Right lobe of liver (tissue), 6 donors: Measurements from ENCODE around the gene RINL. TPM values are rescaled to one million over a fixed set of nuclear protein-coding genes. Genes with fewer than 3 reads are reported as not detected.

Experiments used
- ATAC-seq, 4 donors: fragments of 200-7000 bp; cut with Tn5 transposase; one replicate each; pipeline ENCODE4 v1.9.1; 2020; ENCODE audit warnings: mild to moderate bottlenecking in 4 of 4, moderate library complexity in 4 of 4
- DNase-seq, 3 donors: peaks; one replicate each; pipeline ENCODE4 v3.0.0-alpha.2; 2020
- H3K27ac ChIP-seq, 3 donors: fragments of 200-600 bp; one replicate each; pipeline ENCODE4 v1.8.0; 2022
- H3K27me3 ChIP-seq, 2 donors: fragments of 200-600 bp; one replicate each; pipeline ENCODE4 v1.8.0; 2022
- H3K36me3 ChIP-seq, 4 donors: fragments of 200-600 bp; sonication (generic) in 1 of 4; one replicate each; pipeline versions ENCODE4 v1.5.1 to v1.8.0; 2017 to 2022; ENCODE audit warnings: control low read depth in 1 of 4
- H3K4me1 ChIP-seq, 4 donors: fragments of 200-600 bp; sonication (generic) in 1 of 4; one replicate each; pipeline versions ENCODE4 v1.5.1 to v1.8.0; 2017 to 2022; ENCODE audit warnings: control low read depth in 1 of 4
- H3K4me3 ChIP-seq, 3 donors: fragments of 200-600 bp; one replicate each; pipeline ENCODE4 v1.8.0; 2022
- H3K9me3 ChIP-seq, 4 donors: fragments of 200-600 bp; sonication (generic) in 1 of 4; one replicate each; pipeline versions ENCODE4 v1.5.1 to v1.8.0; 2017 to 2022; ENCODE audit warnings: control low read depth in 1 of 4
- CTCF ChIP-seq, 4 donors: fragments of 200-600 bp in 3 of 4; fragments of 450-650 bp in 1 of 4; IDR thresholded peaks; one replicate each; pipeline versions ENCODE4 v1.5.1 to v1.8.0; 2016 to 2022; ENCODE audit warnings: antibody characterized with exemption in 4 of 4, mild to moderate bottlenecking in 2 of 4
- POLR2A ChIP-seq: fragments of 450-650 bp; IDR thresholded peaks from one replicate; pipeline ENCODE4 v1.6.1; 2017; ENCODE audit warnings: antibody characterized with exemption, mild to moderate bottlenecking
- WGBS: methylation state at CpG from one replicate; pipeline ENCODE4 v1.1.6; 2018; ENCODE audit warnings: low coverage, low lambda C conversion rate; ENCODE audit not compliant: insufficient coverage; ENCODE audit errors: missing lambda C conversion rate; 5-methylcytosine and 5-hydroxymethylcytosine counted together
- intact Hi-C, 2 donors: fragments of 100-400 bp; cut with DNase I; formaldehyde crosslinking; loops; one replicate each; pipeline versions ENCODE4 v1.11.2 to v1.14.1; 2022
- total RNA-seq, 6 experiments: library from RNA; depleted of rRNA in 2 of 6; stranded (reverse); fragments of >200 nt in 2 of 6; fragmentation: NEBNext Ultra II Directional in 3 of 6; extraction: Animal tissue kit (Norgen Biotek cat#: 25700) in 3 of 6; gene quantifications; one replicate each; pipeline versions ENCODE4 v1.1.0 to v1.2.4, GENCODE V29; 2016 to 2023
- donor health status: DM: no; HTN: yes; CAD: no.
- donor health status: DM: no; HTN: no; CAD: no.
- donor health status: DM: no; HTN: no; CAD: no.
- donor health status: DM: no; HTN: yes; CAD: no.
- donor health status: DM: no; HTN: yes; CAD: no.

Gene RINL
- total RNA-seq, 6 experiments from 2014 or later, result 3.3 to 13.8 (median 5.5) TPM

DNA sequence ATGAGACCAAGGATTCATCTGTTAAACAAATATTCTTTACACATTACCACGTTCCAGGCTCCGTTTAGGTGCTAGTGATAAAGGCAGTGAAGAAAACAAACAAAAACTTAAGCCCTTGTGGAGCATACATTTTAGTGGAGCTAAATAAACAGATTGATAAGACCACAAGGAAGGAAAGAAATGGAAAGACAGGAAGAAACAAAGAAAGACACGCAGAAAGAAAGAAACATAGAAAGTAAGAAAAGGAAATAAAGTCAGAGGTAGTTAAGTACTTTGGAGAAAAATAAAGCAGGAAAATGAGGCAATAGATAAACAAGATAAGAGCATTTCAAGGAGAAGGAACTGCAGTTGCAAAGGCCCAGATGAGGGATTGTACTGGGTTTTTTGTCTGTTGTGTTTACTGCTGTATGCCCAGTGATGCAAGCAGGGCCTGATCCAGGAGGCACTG is 22.7 kb upstream of the RINL start:
- TF ChIP-seq CTCF (IDR thresholded peaks at IDR 0.05), result no peak
- TF ChIP-seq POLR2A, result peak; percentile 11
- no peaks in the 10 kb centered on the region for H3K9me3 ChIP-seq
- no peak for ATAC-seq
- peaks cover 0 to 9% (median 2%) of the 10 kb centered on the region in 4 donors for H3K36me3 ChIP-seq
- H3K4me3 ChIP-seq, result peak overlapping the region; percentile 80 to 91 (median 87)
- peaks cover 0 to 31% (median 10%) of the 10 kb centered on the region in 4 donors for H3K4me1 ChIP-seq
- 4% methylated on average over 3 of the region's 3 CpGs for WGBS
- intact Hi-C loops, result no loop called here
- H3K27ac ChIP-seq, result peak overlapping the region; percentile 86 to 98 (median 90)
- no peak for DNase-seq
- no peaks in the 10 kb centered on the region for H3K27me3 ChIP-seq

DNA sequence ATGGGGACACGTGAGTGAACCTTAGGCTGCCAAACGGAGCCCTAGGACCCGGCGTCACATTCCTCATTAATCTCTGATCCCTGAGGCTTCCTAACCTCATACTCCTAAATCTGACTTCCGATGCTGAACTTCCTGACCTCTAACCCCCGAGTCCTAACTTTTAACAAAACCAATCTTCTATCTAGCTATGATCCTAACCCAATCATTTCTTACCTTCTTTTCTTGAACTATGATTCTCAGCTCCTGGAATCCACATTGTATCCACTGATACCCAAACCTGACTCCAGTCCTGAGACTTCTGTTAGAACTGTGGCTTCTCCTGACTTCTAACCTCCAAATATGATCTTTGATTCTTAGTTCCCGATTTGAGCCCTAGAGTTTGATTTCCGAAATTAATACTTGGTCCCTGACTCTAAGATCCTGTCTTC is 22.1 kb upstream of the RINL start:
- intact Hi-C loops, result no loop called here
- ATAC-seq, result peak in 1 of 4 donors; percentile 48
- peak overlapping the region; percentile 80 to 91 (median 87) for H3K4me3 ChIP-seq
- DNase-seq, result no peak
- peaks cover 0 to 3% (median 0%) of the 10 kb centered on the region in 4 donors for H3K36me3 ChIP-seq
- peak overlapping the region; percentile 86 to 98 (median 90) for H3K27ac ChIP-seq
- H3K27me3 ChIP-seq, result no peaks in the 10 kb centered on the region
- H3K4me1 ChIP-seq, result peaks cover 0 to 31% (median 10%) of the 10 kb centered on the region in 4 donors
- TF ChIP-seq POLR2A, result no peak
- no peak for TF ChIP-seq CTCF (IDR thresholded peaks at IDR 0.05)
- H3K9me3 ChIP-seq, result no peaks in the 10 kb centered on the region
- 3% methylated on average over 6 of the region's 8 CpGs for WGBS

GRCh38 chr19:38899447-38900201 is 21.5 kb upstream of the RINL start, which contains the start of the genes NFKBIB and SIRT2:
NFKBIB (plus strand) TSS chr19:38899969; CDS start chr19:38900033, 64 bp downstream.
SIRT2 (minus strand) TSS chr19:38899618; CDS start chr19:38899521, 97 bp downstream.
- H3K4me1 ChIP-seq, result peaks cover 0 to 27% (median 10%) of the 10 kb centered on the region in 4 donors
- peak within 1 kb of the TSS; percentile 86 to 98 (median 90) for H3K27ac ChIP-seq
- 0% methylated on average over 11 of the region's 64 CpGs for WGBS
- ATAC-seq (peak; percentile 91 to 96 (median 93)), DNase-seq (peak; percentile 99 to 100 (median 100))
- TF ChIP-seq CTCF (IDR thresholded peaks at IDR 0.05) (no peak), POLR2A (peak; percentile 76)
- no peaks in the 10 kb centered on the region for H3K36me3 ChIP-seq
- no peaks in the 10 kb centered on the region for H3K9me3 ChIP-seq
- intact Hi-C loops, result no loop called here
- no peaks in the 10 kb centered on the region for H3K27me3 ChIP-seq
- H3K4me3 ChIP-seq, result peak within 1 kb of the TSS; percentile 80 to 91 (median 87)

- H3K36me3 ChIP-seq, result no peaks in the 10 kb centered on the region
- ATAC-seq, result peak in 3 of 4 donors; percentile 0 to 3 (median 1)
- TF ChIP-seq POLR2A, result no peak
- no peak for TF ChIP-seq CTCF (IDR thresholded peaks at IDR 0.05)
- peak overlapping the region; percentile 80 to 91 (median 87) for H3K4me3 ChIP-seq
- intact Hi-C loops, result no loop called here
- 5% methylated on average over 18 of the region's 25 CpGs for WGBS
- DNase-seq, result no peak
- no peaks in the 10 kb centered on the region for H3K27me3 ChIP-seq
- H3K4me1 ChIP-seq, result peaks cover 0 to 20% (median 7%) of the 10 kb centered on the region in 4 donors
- H3K9me3 ChIP-seq, result no peaks in the 10 kb centered on the region
- H3K27ac ChIP-seq, result peak overlapping the region; percentile 70 to 98 (median 85)
Measured at GRCh38 chr19:38898788-38899446, 20.8 kb upstream of the RINL start.
